GM12891 (cell line): Measurements from ENCODE around the gene BTRC.

Experiments used
- PAX5 ChIP-seq: IDR thresholded peaks from 2 replicates; pipeline ENCODE4 v1.6.1; 2011; ENCODE audit warnings: low read length, moderate library complexity, mild to moderate bottlenecking; ENCODE audit not compliant: insufficient read depth, severe bottlenecking
- POLR2A ChIP-seq: IDR thresholded peaks from 2 replicates; pipeline ENCODE4 v1.6.1; 2011; ENCODE audit warnings: low read depth, low read length, control low read depth
- POLR2AphosphoS5 ChIP-seq: IDR thresholded peaks from 2 replicates; pipeline ENCODE4 v1.6.1; 2011; ENCODE audit warnings: low read depth, low read length, control low read depth
- SPI1 ChIP-seq: IDR thresholded peaks from 2 replicates; pipeline ENCODE4 v1.6.1; 2011; ENCODE audit warnings: low read depth, low read length, control low read depth
- TAF1 ChIP-seq: IDR thresholded peaks from 2 replicates; pipeline ENCODE4 v1.6.1; 2011; ENCODE audit warnings: low read depth, low read length, control low read depth

DNA sequence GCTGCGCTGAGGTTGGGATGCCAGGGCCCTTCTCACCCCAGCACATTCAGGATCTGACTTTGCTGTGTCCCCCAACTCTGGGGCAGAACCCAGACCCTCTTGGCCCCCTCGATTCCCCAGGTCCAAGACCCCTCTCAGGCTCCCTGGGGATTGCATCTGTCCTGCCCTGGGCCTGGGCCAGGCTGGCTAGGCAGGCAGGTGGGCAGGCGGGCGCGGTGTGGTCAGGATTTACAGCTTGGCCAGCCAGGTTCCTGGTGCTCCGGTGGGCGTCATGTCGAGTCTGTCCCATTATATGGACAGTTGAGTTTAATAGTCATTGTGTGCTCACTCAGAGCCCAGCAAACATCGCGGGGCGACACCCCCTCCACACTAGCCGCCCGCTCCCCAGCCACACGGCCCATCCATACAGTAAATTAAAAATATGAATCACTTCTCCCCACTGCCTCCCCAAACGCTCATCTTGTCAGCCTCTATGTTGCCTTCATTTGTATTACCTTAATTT lies 210.6 kb downstream of the BTRC start:
- TF ChIP-seq TAF1 (no peak), POLR2A (no peak), POLR2AphosphoS5 (no peak), SPI1 (no peak), PAX5 (no peak)
